ENCODE data around the gene DSCAM.

GRCh38 chr21:40577285-40578043, 269.5 kb downstream of the DSCAM start:
- TF ChIP-seq EZH2 (IDR thresholded peaks at IDR 0.05; ENCODE audit: borderline replicate concordance, insufficient read depth, low read depth, low read length, poor library complexity, severe bottlenecking) (no peak), CTCF (IDR thresholded peaks at IDR 0.05) (no peak)
